Embryonic facial prominence (tissue), 1 donor: ENCODE data around the gene PAPPA.
A peak's percentile ranks its signal among the peaks of the same experiment; 100 is the strongest.

Experiments used
- DNase-seq: peaks from one replicate; pipeline ENCODE4 v3.0.0-alpha.2; 2016; ENCODE audit errors: extremely low spot score

Gene PAPPA

GRCh38 chr9:116344416-116344815, 190.8 kb downstream of the PAPPA start:
- DNase-seq = no peak

DNA sequence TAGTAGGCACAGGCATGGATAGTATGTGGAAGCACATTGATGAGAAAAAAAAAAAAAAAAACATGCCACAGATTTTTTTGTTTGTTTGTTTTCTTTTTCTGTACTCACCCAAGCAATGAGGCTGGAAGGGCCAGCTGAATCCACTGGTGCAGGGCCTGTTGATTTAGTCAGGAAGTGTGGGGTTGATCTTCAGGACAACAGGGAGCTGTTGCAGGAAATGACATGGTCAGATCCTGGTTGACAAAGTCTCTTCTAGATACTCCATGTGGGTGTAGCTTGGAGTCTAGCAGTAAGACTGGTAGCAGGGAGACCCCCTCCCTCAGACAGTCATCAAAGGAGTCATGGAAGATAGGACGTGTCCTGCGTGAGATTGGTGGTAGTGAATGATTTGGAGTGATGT, 191.8 kb downstream of the PAPPA start:
- no peak for DNase-seq

- no peak for DNase-seq
These were observed 192.2 kb downstream of the PAPPA start for GRCh38 chr9:116345817-116346216.

DNA sequence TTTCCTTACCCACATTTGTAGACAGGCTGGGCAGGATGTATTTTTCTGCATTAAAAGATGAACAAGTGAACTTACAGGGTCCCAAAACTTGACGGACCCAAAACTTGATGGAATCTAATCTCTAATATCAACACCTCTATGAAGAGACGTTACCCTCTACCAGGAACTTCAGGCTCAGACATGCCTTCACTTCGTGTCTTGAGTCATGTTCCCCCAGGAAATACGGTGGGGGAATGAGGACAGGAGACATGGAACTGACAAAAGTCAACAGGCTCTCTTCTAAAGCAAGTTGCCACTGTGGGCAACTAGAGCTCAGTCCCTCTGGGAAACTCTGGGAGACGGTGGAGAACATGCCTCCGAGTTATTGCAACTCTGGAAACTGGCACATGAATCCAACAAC, 196.1 kb downstream of the PAPPA start:
- DNase-seq = no peak

- no peak for DNase-seq
These were observed 196.6 kb downstream of the PAPPA start for GRCh38 chr9:116350213-116350612.

DNA sequence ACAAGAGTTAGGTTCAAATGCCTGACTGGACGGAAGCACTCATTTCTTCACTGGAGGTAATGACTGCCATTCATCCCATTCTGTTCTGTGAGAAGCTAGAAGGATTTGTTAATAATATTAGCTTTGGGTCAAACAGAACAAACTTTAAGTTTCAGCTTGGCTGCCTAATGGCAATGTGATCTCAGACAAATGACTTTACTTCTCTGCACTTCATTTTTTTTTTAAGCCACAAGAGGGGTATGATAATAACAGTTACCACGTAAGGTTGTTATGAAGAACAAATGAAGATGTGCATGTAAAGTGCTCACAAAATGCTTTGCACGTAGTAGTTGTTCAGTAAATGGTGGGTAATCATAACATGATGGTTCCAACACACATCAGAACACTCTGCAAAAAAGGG, 199.4 kb downstream of the PAPPA start:
- no peak for DNase-seq

DNA sequence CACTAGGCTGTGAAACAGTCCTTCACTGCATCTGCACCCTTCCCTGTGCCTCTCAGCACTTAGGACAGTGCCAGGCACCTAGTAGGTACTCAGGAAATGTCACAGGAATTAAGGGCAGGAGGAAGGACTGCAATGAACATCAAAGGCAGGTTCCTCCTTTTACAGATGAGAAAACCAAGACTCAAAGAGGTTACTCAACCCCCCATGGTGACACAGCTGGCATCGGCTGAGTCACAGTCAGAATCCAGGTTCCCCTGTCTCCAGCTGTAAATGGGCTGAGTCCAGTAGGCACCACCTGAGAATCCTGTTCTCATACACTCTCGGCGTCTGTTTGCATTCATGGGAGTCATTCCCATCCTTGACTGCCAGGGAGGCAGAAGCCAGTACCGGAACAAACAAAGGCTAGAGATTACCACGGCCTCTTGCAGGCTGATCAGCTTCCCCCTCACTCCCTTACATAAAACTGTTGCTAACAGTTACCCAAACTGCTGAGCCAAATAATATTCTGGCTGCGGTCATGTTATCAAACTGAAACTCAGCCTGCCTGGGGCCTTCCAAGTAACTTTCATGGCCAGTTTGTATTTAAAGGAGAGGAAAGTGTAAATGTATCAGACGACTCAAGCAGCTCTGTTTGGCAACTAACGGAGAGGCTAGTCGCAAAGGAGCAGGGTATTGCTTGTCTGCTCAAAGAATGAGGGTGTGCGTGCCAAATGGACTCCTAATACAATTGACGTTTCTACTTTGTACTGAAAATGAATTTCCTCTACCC, 201.7 kb downstream of the PAPPA start:
- peak; percentile 37 for DNase-seq

GRCh38 chr9:116358251-116358650, 204.7 kb downstream of the PAPPA start:
- no peak for DNase-seq

GRCh38 chr9:116360016-116360415, 206.4 kb downstream of the PAPPA start:
- DNase-seq = no peak

DNA sequence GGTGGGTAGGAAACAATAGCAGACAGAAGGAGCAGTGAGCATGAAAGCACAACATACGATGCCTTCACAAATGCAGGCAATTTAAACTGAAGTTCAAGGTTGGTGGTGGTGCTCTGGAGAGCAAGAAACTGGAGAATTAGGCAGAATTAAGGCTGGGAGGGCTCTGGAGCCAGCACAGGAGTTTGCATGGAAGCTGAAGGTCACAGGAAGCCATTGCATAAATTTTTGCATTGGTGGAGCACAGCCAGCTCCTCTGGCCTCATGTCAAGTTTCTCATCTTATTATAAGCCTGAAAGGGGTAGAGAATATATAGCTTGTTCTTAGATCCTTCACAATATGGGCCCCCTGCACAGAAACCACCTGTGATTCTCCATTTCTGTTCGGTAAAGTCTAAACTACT, 207.4 kb downstream of the PAPPA start:
- no peak for DNase-seq

GRCh38 chr9:116361547-116361946, 208.0 kb downstream of the PAPPA start:
- DNase-seq = no peak

DNA sequence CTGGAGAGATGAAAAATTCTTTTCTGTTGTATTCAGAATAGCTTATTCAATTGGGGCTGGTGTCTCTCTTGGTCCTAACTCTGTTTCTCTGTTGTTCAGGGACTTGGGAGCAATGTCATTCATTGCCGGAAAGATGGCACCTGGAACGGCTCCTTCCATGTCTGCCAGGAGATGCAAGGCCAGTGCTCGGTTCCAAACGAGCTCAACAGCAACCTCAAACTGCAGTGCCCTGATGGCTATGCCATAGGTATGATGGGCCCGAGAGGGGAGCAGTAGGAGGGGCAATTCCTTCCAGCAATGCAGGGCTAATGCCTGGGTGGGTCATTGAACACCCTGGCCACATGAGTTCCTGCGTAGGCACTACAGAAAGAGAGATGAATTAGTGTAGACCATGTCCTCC, 208.9 kb downstream of the PAPPA start:
- DNase-seq = no peak

DNA sequence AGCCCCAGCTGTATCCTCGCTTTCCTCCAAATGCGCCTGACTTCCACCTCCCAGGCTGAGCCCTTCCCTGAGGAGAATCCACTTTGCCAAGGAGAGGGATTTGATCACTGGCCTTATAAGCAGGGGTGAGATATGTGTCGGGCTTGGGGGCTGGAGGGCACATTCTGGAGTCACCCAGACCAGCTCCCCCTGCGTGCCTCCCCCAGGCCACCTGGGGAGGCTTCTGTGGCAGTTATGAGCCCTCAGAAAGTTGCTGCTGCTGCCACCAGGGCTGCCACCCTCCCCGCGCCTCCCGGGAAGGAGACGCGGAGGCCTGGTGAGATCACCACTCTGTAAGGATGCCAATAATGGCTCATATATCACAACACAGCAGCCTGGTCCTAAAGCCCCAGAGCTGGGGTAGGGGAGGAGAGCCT, 211.5 kb downstream of the PAPPA start:
- peak; percentile 62 for DNase-seq

DNA sequence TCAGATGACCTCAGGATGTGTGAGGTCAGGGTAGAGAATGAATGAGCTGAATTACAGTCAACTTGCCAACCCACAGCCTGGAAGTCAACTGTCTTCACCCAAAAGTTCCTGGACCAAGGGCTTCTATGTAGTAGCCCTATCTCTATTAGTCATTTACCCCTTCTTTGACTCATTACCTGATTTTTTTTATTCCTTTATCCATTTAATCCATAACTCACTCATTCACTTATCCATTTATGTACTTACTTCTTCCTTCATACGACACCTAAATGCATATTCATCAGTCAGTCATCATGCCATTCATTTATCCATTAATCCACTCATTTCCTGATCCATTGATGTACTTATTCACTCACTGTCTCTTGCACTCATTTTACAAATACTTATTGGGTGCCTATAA, 212.7 kb downstream of the PAPPA start:
- DNase-seq = no peak

GRCh38 chr9:116368680-116369079, 215.1 kb downstream of the PAPPA start:
- no peak for DNase-seq

DNA sequence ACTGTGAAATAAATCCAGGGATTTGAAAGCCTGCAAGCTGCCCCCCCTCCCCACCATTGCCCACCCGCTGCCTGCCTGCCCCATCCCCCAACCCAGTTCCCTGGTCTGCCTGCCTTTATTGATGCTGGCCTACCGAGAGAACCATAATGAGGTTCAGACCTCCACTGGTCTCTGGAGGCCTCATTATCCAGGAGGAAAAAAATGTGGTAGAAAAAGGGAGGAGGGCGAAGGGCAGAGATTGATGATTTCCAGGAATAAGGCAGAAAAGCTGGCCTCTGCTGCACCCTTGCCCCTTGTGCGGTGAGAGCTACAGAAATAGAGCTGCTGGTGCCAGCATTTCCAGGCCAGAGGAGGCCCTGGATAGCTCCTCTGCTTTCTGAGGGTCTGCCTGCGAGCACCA, 216.1 kb downstream of the PAPPA start:
- no peak for DNase-seq

- no peak for DNase-seq
These were observed 217.0 kb downstream of the PAPPA start for GRCh38 chr9:116370556-116370955.

- DNase-seq = no peak
These were observed 218.6 kb downstream of the PAPPA start for GRCh38 chr9:116372081-116372673.

- no peak for DNase-seq
These were observed 219.2 kb downstream of the PAPPA start for GRCh38 chr9:116372786-116373185.

- DNase-seq = no peak
These were observed 223.7 kb downstream of the PAPPA start for GRCh38 chr9:116377179-116377798.

DNA sequence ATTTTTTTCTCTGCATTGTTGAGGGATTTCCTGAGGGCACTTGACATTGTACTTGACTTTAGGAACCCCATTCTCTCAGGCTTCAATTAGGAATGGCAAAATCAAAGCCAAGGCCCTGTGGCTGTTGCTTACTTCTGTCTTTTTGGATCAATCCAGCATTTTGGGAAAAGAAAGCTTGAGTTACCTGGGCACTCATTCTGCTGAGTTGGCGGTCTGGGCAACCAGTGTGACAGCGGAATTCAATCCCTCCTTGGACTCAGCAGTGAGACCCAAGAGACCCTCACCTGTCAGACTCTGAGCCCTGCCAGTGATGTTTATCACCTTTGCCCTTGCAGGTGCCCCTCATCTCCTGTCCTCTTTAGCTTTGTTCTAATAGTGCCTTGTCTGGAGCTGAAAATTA, 225.3 kb downstream of the PAPPA start:
- no peak for DNase-seq

DNA sequence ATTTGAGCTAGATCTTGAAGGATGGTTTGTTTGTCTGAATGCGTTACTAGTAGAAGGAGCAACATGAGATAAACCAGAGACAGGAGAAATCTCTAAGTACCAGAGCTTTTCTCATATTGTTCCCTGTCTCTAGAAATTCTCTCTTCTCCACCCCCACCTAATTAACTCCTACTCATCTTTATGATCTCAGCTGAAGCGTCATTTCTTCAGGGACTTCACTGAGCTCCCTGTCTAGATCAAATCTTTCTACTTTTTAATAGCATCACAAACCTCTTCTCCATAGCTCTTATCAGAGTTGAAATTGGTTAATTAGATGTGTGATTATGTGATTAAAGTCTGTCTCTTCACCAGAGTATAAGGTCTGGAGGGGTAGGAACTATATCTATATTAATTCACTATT, 226.2 kb downstream of the PAPPA start:
- no peak for DNase-seq

DNA sequence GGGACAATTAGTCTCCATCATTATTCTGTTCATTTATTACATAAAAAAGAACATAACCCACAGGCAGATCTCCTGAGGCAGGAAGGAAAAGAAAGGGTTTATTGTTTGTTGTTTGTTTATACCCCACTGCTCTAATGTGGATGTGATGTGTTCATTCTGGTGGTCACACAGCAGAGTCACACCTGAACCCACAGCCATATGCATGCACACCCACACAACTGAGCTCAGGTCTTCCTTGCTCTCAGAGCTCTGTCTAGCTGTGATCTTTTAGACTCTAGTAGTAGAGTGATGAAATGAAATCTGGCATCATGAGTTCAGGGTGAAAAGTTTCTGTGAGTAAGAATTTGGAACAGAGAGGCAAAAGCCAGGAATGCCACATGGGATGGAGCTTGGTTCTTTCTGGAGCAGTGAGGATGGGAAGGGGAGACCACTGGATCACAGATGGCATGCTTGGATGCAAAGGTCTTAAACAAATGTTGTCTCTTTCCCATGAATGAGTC, 227.0 kb downstream of the PAPPA start:
- DNase-seq = no peak
